Measurements from ENCODE around the gene SIPA1L3. TPM values are rescaled to one million over a fixed set of nuclear protein-coding genes. Genes with fewer than 3 reads are reported as not detected.

The SIPA1L3 gene
- polyA plus RNA-seq, 1 donor from 2014 or later: 2.8 TPM

GRCh38 chr19:37980419-37981170 is 73.6 kb downstream of the SIPA1L3 start:
- H2AFZ ChIP-seq (ENCODE audit: low read depth, low read length): no peak overlapping the region
- no peaks in the 10 kb centered on the region for H3K79me2 ChIP-seq (replicated peaks; ENCODE audit: insufficient read depth, low read length)
- H3K27me3 ChIP-seq (ENCODE audit: insufficient read depth, low read depth, low read length): no peaks in the 10 kb centered on the region
- no peak overlapping the region for H3K27ac ChIP-seq (ENCODE audit: low read length)
- no peaks in the 10 kb centered on the region for H3F3A ChIP-seq (ENCODE audit: insufficient read depth, low read length, poor library complexity, severe bottlenecking)
- no peaks in the 10 kb centered on the region for H4K20me1 ChIP-seq (ENCODE audit: insufficient read depth)
- H3K4me2 ChIP-seq (ENCODE audit: low read length): no peak overlapping the region
- no peak overlapping the region for H3K4me3 ChIP-seq (ENCODE audit: low read length)
- H3K36me3 ChIP-seq (ENCODE audit: insufficient read depth, low read length): no peaks in the 10 kb centered on the region
- H3K9me3 ChIP-seq (ENCODE audit: low read length): no peaks in the 10 kb centered on the region
- no peak overlapping the region for H3K9ac ChIP-seq (ENCODE audit: low read length)
- H3K9me2 ChIP-seq (ENCODE audit: insufficient read depth, low read length): no peaks in the 10 kb centered on the region
- no peak for TF ChIP-seq MXI1 (conservative IDR thresholded peaks at IDR 0.05; ENCODE audit: poor library complexity, severe bottlenecking)
- TF ChIP-seq POLR2AphosphoS5 (IDR thresholded peaks at IDR 0.05): no peak
- no peak for TF ChIP-seq EP300 (conservative IDR thresholded peaks at IDR 0.05; ENCODE audit: poor library complexity, severe bottlenecking)
- TF ChIP-seq EZH2 (IDR thresholded peaks at IDR 0.05; ENCODE audit: borderline replicate concordance, insufficient read depth, low read length, poor library complexity, severe bottlenecking): no peak
- no peak for TF ChIP-seq SMC3 (conservative IDR thresholded peaks at IDR 0.05; ENCODE audit: poor library complexity)
- TF ChIP-seq, protein P1, sequence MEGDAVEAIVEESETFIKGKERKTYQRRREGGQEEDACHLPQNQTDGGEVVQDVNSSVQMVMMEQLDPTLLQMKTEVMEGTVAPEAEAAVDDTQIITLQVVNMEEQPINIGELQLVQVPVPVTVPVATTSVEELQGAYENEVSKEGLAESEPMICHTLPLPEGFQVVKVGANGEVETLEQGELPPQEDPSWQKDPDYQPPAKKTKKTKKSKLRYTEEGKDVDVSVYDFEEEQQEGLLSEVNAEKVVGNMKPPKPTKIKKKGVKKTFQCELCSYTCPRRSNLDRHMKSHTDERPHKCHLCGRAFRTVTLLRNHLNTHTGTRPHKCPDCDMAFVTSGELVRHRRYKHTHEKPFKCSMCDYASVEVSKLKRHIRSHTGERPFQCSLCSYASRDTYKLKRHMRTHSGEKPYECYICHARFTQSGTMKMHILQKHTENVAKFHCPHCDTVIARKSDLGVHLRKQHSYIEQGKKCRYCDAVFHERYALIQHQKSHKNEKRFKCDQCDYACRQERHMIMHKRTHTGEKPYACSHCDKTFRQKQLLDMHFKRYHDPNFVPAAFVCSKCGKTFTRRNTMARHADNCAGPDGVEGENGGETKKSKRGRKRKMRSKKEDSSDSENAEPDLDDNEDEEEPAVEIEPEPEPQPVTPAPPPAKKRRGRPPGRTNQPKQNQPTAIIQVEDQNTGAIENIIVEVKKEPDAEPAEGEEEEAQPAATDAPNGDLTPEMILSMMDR (IDR thresholded peaks at IDR 0.05; ENCODE audit: poor library complexity, severe bottlenecking): no peak
- TF ChIP-seq TAF1 (IDR thresholded peaks at IDR 0.05; ENCODE audit: low read depth): no peak
- TF ChIP-seq, protein P2, sequence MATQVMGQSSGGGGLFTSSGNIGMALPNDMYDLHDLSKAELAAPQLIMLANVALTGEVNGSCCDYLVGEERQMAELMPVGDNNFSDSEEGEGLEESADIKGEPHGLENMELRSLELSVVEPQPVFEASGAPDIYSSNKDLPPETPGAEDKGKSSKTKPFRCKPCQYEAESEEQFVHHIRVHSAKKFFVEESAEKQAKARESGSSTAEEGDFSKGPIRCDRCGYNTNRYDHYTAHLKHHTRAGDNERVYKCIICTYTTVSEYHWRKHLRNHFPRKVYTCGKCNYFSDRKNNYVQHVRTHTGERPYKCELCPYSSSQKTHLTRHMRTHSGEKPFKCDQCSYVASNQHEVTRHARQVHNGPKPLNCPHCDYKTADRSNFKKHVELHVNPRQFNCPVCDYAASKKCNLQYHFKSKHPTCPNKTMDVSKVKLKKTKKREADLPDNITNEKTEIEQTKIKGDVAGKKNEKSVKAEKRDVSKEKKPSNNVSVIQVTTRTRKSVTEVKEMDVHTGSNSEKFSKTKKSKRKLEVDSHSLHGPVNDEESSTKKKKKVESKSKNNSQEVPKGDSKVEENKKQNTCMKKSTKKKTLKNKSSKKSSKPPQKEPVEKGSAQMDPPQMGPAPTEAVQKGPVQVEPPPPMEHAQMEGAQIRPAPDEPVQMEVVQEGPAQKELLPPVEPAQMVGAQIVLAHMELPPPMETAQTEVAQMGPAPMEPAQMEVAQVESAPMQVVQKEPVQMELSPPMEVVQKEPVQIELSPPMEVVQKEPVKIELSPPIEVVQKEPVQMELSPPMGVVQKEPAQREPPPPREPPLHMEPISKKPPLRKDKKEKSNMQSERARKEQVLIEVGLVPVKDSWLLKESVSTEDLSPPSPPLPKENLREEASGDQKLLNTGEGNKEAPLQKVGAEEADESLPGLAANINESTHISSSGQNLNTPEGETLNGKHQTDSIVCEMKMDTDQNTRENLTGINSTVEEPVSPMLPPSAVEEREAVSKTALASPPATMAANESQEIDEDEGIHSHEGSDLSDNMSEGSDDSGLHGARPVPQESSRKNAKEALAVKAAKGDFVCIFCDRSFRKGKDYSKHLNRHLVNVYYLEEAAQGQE (IDR thresholded peaks at IDR 0.05; ENCODE audit: borderline replicate concordance): no peak
- TF ChIP-seq RAD21 (conservative IDR thresholded peaks at IDR 0.05): no peak

DNA sequence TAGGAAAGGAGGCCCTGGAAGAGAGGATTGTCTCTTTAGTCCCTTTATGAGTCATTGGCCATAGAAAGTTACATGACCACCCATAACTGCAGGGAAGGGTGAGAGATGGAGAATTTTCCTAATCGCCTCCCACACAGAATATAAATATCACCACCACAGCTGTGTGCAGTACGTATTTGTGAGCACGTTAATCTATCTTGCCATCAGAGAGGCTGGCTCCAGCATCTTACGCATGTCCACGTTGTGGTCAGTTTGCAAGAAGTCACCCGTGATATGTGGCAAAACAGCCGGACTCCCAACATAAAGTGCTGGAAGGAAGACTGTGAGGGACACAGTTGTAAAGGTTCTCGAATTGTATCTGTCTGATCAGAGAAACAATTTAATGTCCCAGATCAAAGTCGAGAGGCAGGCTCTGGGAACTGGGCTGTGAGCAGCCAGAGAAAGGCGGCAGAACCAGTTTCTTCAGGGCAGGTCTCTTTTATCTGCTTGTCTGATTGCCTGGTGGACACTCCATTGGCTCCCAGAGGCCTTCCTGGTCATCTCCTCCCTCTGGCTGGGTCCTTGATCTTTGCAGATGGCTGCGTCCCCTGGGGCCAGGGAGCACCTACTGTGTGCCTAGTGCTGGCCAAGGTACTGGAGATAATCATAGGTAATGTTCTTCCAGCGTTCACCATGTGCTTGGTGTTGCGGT is 74.9 kb downstream of the SIPA1L3 start:
- Histone ChIP-seq H4K20me1 (ENCODE audit: insufficient read depth) (no peaks in the 10 kb centered on the region), H3F3A (ENCODE audit: insufficient read depth, low read length, poor library complexity, severe bottlenecking) (no peaks in the 10 kb centered on the region), H3K36me3 (ENCODE audit: insufficient read depth, low read length) (no peaks in the 10 kb centered on the region), H3K27me3 (ENCODE audit: insufficient read depth, low read depth, low read length) (no peaks in the 10 kb centered on the region), H3K9me2 (ENCODE audit: insufficient read depth, low read length) (no peaks in the 10 kb centered on the region), H3K4me2 (ENCODE audit: low read length) (no peak overlapping the region), H3K9me3 (ENCODE audit: low read length) (no peaks in the 10 kb centered on the region), H3K27ac (ENCODE audit: low read length) (no peak overlapping the region), H3K9ac (ENCODE audit: low read length) (no peak overlapping the region), H2AFZ (ENCODE audit: low read depth, low read length) (no peak overlapping the region), H3K79me2 (replicated peaks; ENCODE audit: insufficient read depth, low read length) (no peaks in the 10 kb centered on the region), H3K4me3 (ENCODE audit: low read length) (no peak overlapping the region)
- TF ChIP-seq SMC3 (conservative IDR thresholded peaks at IDR 0.05; ENCODE audit: poor library complexity) (no peak), TAF1 (IDR thresholded peaks at IDR 0.05; ENCODE audit: low read depth) (no peak), EZH2 (IDR thresholded peaks at IDR 0.05; ENCODE audit: borderline replicate concordance, insufficient read depth, low read length, poor library complexity, severe bottlenecking) (no peak), RAD21 (conservative IDR thresholded peaks at IDR 0.05) (no peak), MXI1 (conservative IDR thresholded peaks at IDR 0.05; ENCODE audit: poor library complexity, severe bottlenecking) (no peak), POLR2AphosphoS5 (IDR thresholded peaks at IDR 0.05) (no peak), EP300 (conservative IDR thresholded peaks at IDR 0.05; ENCODE audit: poor library complexity, severe bottlenecking) (no peak)
- TF ChIP-seq, protein P2 (IDR thresholded peaks at IDR 0.05; ENCODE audit: borderline replicate concordance): no peak
- TF ChIP-seq, protein P1 (IDR thresholded peaks at IDR 0.05; ENCODE audit: poor library complexity, severe bottlenecking): no peak

All from neural cell (in vitro differentiated cells).